Measurements from ENCODE around the gene GATA1. TPM values are rescaled to one million over a fixed set of nuclear protein-coding genes. Genes with fewer than 3 reads are reported as not detected.

The GATA1 gene
- total and polyA plus RNA-seq, 11 donors, result 0.16 TPM; not detected in 10

- peaks cover 0 to 18% (median 0%) of the 10 kb centered on the region in 12 donors for H3K9me3 ChIP-seq
- H3K4me3 ChIP-seq, result no peak overlapping the region
- 48 to 69% (median 58%) methylated on average over 4 of the region's 4 CpGs for WGBS, 4 donors
- TF ChIP-seq POLR2A (IDR thresholded peaks at IDR 0.05) (no peak), CTCF (IDR thresholded peaks at IDR 0.05) (no peak)
- intact Hi-C loops (cut with DNase I), result no loop called here
- DNase-seq, result no peak
- ATAC-seq, result no peak
- H3K4me1 ChIP-seq, result no peaks in the 10 kb centered on the region
- peaks cover 0 to 16% (median 4%) of the 10 kb centered on the region in 9 donors for H3K36me3 ChIP-seq
- H3K27ac ChIP-seq, result no peak overlapping the region
- peaks cover 0 to 56% (median 8%) of the 10 kb centered on the region in 9 donors for H3K27me3 ChIP-seq
Measured at GRCh38 chrX:48827654-48827968, 41.2 kb downstream of the GATA1 start.

- Histone ChIP-seq H3K36me3 (peaks cover 0 to 7% (median under 1%) of the 10 kb centered on the region in 9 donors), H3K27ac (no peak overlapping the region), H3K27me3 (peaks cover 0 to 70% (median 14%) of the 10 kb centered on the region in 9 donors), H3K4me3 (no peak overlapping the region), H3K4me1 (no peaks in the 10 kb centered on the region), H3K9me3 (peaks cover 0 to 18% (median 0%) of the 10 kb centered on the region in 12 donors)
- TF ChIP-seq POLR2A (IDR thresholded peaks at IDR 0.05) (no peak), CTCF (IDR thresholded peaks at IDR 0.05) (no peak)
- intact Hi-C loops (cut with DNase I), result no loop called here
- no peak for DNase-seq
- WGBS, 4 donors, result 83 to 91% (median 85%) methylated on average over 7 to 24 of the region's 24 CpGs
- ATAC-seq, result no peak
Measured at GRCh38 chrX:48829016-48829735, 42.8 kb downstream of the GATA1 start.

GRCh38 chrX:48831136-48831908, 44.9 kb downstream of the GATA1 start:
- intact Hi-C loops (cut with DNase I), result no loop called here
- ATAC-seq, result no peak
- Histone ChIP-seq H3K4me3 (no peak overlapping the region), H3K27me3 (peaks cover 0 to 79% (median 24%) of the 10 kb centered on the region in 9 donors), H3K36me3 (no peaks in the 10 kb centered on the region), H3K4me1 (peaks cover 0 to 7% (median 0%) of the 10 kb centered on the region in 12 donors), H3K27ac (no peak overlapping the region), H3K9me3 (peaks cover 0 to 7% (median 0%) of the 10 kb centered on the region in 12 donors)
- no peak for TF ChIP-seq CTCF (IDR thresholded peaks at IDR 0.05)
- no peak for TF ChIP-seq POLR2A (IDR thresholded peaks at IDR 0.05)
- 8 to 41% (median 26%) methylated on average over 20 to 58 of the region's 58 CpGs for WGBS, 4 donors
- no peak for DNase-seq

- Histone ChIP-seq H3K27me3 (peaks cover 0 to 79% (median 24%) of the 10 kb centered on the region in 9 donors), H3K36me3 (no peaks in the 10 kb centered on the region), H3K9me3 (peaks cover 0 to under 1% (median 0%) of the 10 kb centered on the region in 12 donors), H3K4me3 (no peak overlapping the region), H3K4me1 (peaks cover 0 to 7% (median 0%) of the 10 kb centered on the region in 12 donors), H3K27ac (no peak overlapping the region)
- DNase-seq, result no peak
- ATAC-seq, result no peak
- WGBS, 4 donors, result 2 to 36% (median 15%) methylated on average over 11 to 56 of the region's 57 CpGs
- TF ChIP-seq CTCF (IDR thresholded peaks at IDR 0.05) (no peak), POLR2A (IDR thresholded peaks at IDR 0.05) (no peak)
- intact Hi-C loops (cut with DNase I), result no loop called here
Measured at GRCh38 chrX:48831909-48832291, 45.5 kb downstream of the GATA1 start.

All from heart left ventricle (tissue), 16 donors.